ENCODE data around the gene HECTD4. TPM values are rescaled to one million over a fixed set of nuclear protein-coding genes. Genes with fewer than 3 reads are reported as not detected.

Gene HECTD4
- total RNA-seq, 1 experiment from 2014 or later, result 24.6 TPM

DNA sequence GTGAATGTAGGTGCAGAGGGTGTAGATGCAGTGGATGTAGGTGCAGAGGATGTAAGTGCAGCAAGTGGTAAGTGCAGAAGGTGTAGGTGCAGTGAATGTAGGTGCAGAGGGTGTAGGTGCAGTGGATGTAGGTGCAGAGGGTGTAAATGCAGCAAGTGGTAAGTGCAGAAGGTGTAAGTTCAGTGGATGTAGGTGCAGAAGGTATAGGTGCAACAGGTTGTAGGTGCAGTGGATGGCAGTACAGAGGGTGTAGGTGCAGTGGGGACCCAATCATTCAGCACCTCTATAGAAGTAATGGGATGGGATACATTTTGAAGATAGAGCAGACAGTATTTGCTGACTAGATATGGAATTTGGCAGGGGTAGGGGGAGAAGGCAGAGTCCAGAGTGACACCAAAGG is 85.0 kb downstream of the HECTD4 start:
- TF ChIP-seq EZH2phosphoT487 (IDR thresholded peaks at IDR 0.05; ENCODE audit: borderline replicate concordance, low read length) (no peak), EZH2 (IDR thresholded peaks at IDR 0.05; ENCODE audit: low read length, unreplicated experiment) (no peak)
- TF ChIP-seq, protein P1, sequence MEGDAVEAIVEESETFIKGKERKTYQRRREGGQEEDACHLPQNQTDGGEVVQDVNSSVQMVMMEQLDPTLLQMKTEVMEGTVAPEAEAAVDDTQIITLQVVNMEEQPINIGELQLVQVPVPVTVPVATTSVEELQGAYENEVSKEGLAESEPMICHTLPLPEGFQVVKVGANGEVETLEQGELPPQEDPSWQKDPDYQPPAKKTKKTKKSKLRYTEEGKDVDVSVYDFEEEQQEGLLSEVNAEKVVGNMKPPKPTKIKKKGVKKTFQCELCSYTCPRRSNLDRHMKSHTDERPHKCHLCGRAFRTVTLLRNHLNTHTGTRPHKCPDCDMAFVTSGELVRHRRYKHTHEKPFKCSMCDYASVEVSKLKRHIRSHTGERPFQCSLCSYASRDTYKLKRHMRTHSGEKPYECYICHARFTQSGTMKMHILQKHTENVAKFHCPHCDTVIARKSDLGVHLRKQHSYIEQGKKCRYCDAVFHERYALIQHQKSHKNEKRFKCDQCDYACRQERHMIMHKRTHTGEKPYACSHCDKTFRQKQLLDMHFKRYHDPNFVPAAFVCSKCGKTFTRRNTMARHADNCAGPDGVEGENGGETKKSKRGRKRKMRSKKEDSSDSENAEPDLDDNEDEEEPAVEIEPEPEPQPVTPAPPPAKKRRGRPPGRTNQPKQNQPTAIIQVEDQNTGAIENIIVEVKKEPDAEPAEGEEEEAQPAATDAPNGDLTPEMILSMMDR (conservative IDR thresholded peaks at IDR 0.05; ENCODE audit: low read depth, low read length), result no peak
- Histone ChIP-seq H2AFZ (ENCODE audit: low read length) (no peak overlapping the region), H3F3A (ENCODE audit: low read length, unreplicated experiment) (no peaks in the 10 kb centered on the region), H4K20me1 (ENCODE audit: low read length) (no peaks in the 10 kb centered on the region), H3K9ac (ENCODE audit: low read length) (no peak overlapping the region), H3K27me3 (ENCODE audit: low read length) (no peaks in the 10 kb centered on the region), H3K27ac (ENCODE audit: low read length) (no peak overlapping the region), H3K4me1 (ENCODE audit: insufficient read depth, low read length) (no peaks in the 10 kb centered on the region), H3K9me2 (replicated peaks; ENCODE audit: low read length) (no peaks in the 10 kb centered on the region), H3K4me2 (ENCODE audit: low read length) (no peak overlapping the region), H3K9me3 (ENCODE audit: low read length) (no peaks in the 10 kb centered on the region), H3K4me3 (ENCODE audit: low read length) (no peak overlapping the region), H3K36me3 (ENCODE audit: low read depth, low read length) (peaks cover 6% of the 10 kb centered on the region; the same call in 1 of the 2 replicates), H3K79me2 (ENCODE audit: low read length) (no peaks in the 10 kb centered on the region)
- ATAC-seq (no peak), DNase-seq (no peak)
- CTCF ChIA-PET, result no interaction called here
- BruUV-seq (replicated peaks), result no TSS peak
- intact Hi-C loops (cut with micrococcal nuclease), result no loop called here
- POLR2A ChIA-PET (ENCODE audit: unreplicated experiment), result no interaction called here

GRCh38 chr12:112296183-112296582 is 86.0 kb downstream of the HECTD4 start:
- ChIA-PET POLR2A (ENCODE audit: unreplicated experiment) (no interaction called here), CTCF (no interaction called here)
- no TSS peak for BruUV-seq (replicated peaks)
- ATAC-seq, result no peak
- Histone ChIP-seq H3K9ac (ENCODE audit: low read length) (no peak overlapping the region), H4K20me1 (ENCODE audit: low read length) (no peaks in the 10 kb centered on the region), H3K4me1 (ENCODE audit: insufficient read depth, low read length) (no peaks in the 10 kb centered on the region), H3F3A (ENCODE audit: low read length, unreplicated experiment) (no peaks in the 10 kb centered on the region), H3K27me3 (ENCODE audit: low read length) (no peaks in the 10 kb centered on the region), H3K4me3 (ENCODE audit: low read length) (no peak overlapping the region), H3K27ac (ENCODE audit: low read length) (no peak overlapping the region), H3K9me3 (ENCODE audit: low read length) (no peaks in the 10 kb centered on the region), H3K4me2 (ENCODE audit: low read length) (no peak overlapping the region), H3K36me3 (ENCODE audit: low read depth, low read length) (0 out of 2 replicates have a peak, but pooled peaks cover 3% of the 10 kb centered on the region), H2AFZ (ENCODE audit: low read length) (no peak overlapping the region), H3K79me2 (ENCODE audit: low read length) (no peaks in the 10 kb centered on the region), H3K9me2 (replicated peaks; ENCODE audit: low read length) (no peaks in the 10 kb centered on the region)
- TF ChIP-seq, protein P1 (conservative IDR thresholded peaks at IDR 0.05; ENCODE audit: low read depth, low read length), result no peak
- TF ChIP-seq EZH2 (IDR thresholded peaks at IDR 0.05; ENCODE audit: low read length, unreplicated experiment) (no peak), EZH2phosphoT487 (IDR thresholded peaks at IDR 0.05; ENCODE audit: borderline replicate concordance, low read length) (no peak)
- intact Hi-C loops (cut with micrococcal nuclease), result no loop called here
- DNase-seq, result no peak

GRCh38 chr12:112294793-112295192 is 87.4 kb downstream of the HECTD4 start:
- Histone ChIP-seq H3K9me2 (replicated peaks; ENCODE audit: low read length) (no peaks in the 10 kb centered on the region), H3K4me3 (ENCODE audit: low read length) (no peak overlapping the region), H4K20me1 (ENCODE audit: low read length) (no peaks in the 10 kb centered on the region), H2AFZ (ENCODE audit: low read length) (no peak overlapping the region), H3K9me3 (ENCODE audit: low read length) (no peaks in the 10 kb centered on the region), H3K4me1 (ENCODE audit: insufficient read depth, low read length) (no peaks in the 10 kb centered on the region), H3K9ac (ENCODE audit: low read length) (no peak overlapping the region), H3K27me3 (ENCODE audit: low read length) (no peaks in the 10 kb centered on the region), H3K4me2 (ENCODE audit: low read length) (no peak overlapping the region), H3K36me3 (ENCODE audit: low read depth, low read length) (0 out of 2 replicates have a peak, but pooled peaks cover 3% of the 10 kb centered on the region), H3F3A (ENCODE audit: low read length, unreplicated experiment) (no peaks in the 10 kb centered on the region), H3K79me2 (ENCODE audit: low read length) (no peaks in the 10 kb centered on the region), H3K27ac (ENCODE audit: low read length) (no peak overlapping the region)
- ChIA-PET CTCF (interaction anchor here (0.6 to 2.1 kb wide), 3 partner anchors 19 to 170 kb away, joined by 4 to 12 read pairs (median 10); no protein-coding TSS in a partner anchor), POLR2A (ENCODE audit: unreplicated experiment) (no interaction called here)
- ATAC-seq, result peak; percentile 54; the same call in 1 of the 2 replicates
- BruUV-seq (replicated peaks), result no TSS peak
- peak; percentile 40 for DNase-seq
- intact Hi-C loops (cut with micrococcal nuclease), result loop anchor here (1.0 kb wide), 1 partner anchor 93 kb away; no protein-coding TSS in a partner anchor
- no peak for TF ChIP-seq EZH2phosphoT487 (IDR thresholded peaks at IDR 0.05; ENCODE audit: borderline replicate concordance, low read length)
- TF ChIP-seq, protein P1 (conservative IDR thresholded peaks at IDR 0.05; ENCODE audit: low read depth, low read length), result peak; percentile 64

Measured in PC-3 (cell line).